PC-9 (cell line): ENCODE data around the gene NDST3. TPM values are rescaled to one million over a fixed set of nuclear protein-coding genes. Genes with fewer than 3 reads are reported as not detected.
A peak's percentile ranks its signal among the peaks of the same experiment; 100 is the strongest.

ENCODE experiments used
- BruUV-seq: library from RNA; stranded (reverse); fragments of 400-500 nt; replicated peaks from 2 replicates; lab custom pipeline; 2021; lab: Mats Ljungman, UMichigan
- CTCF ChIA-PET: fragments of 300-600 bp; sonication (Branson Sonifier 250); formaldehyde crosslinking; loops from one replicate; lab custom pipeline; 2022; ENCODE audit warnings: antibody characterized with exemption; lab: Charles Lee
- POLR2A ChIA-PET: fragments of 300-600 bp; sonication (Branson Sonifier 250); formaldehyde crosslinking; loops from one replicate; lab custom pipeline; 2022; ENCODE audit warnings: antibody characterized with exemption; ENCODE audit not compliant: unreplicated experiment; lab: Charles Lee
- DNase-seq, 2 experiments: peaks; one replicate each; pipeline versions ENCODE4 v3.0.0 to v3.0.0-alpha.2; 2015 to 2022; ENCODE audit warnings: mixed read lengths in 1 of 2
- H2AFZ ChIP-seq: fragments of 200-600 bp; sonication (generic); 2 replicates; pipeline ENCODE4 v1.8.1; 2017; ENCODE audit warnings: antibody characterized with exemption
- H3F3A ChIP-seq: fragments of 200-600 bp; sonication (generic); 2 replicates; pipeline ENCODE4 v1.8.1; 2017; ENCODE audit warnings: antibody characterized with exemption, mild to moderate bottlenecking, low read depth; ENCODE audit not compliant: insufficient read depth
- H3K27ac ChIP-seq: fragments of 200-600 bp; sonication (generic); 2 replicates; pipeline ENCODE4 v1.6.1; 2016; ENCODE audit warnings: mixed run types
- H3K27me3 ChIP-seq: fragments of 200-600 bp; sonication (generic); 2 replicates; pipeline ENCODE4 v1.6.1; 2016; ENCODE audit warnings: low read depth, mixed run types; ENCODE audit not compliant: insufficient read depth
- H3K36me3 ChIP-seq: fragments of 200-600 bp; sonication (generic); 2 replicates; pipeline ENCODE4 v1.6.1; 2016; ENCODE audit warnings: low read depth, mixed run types
- H3K4me1 ChIP-seq: fragments of 200-600 bp; sonication (generic); replicated peaks from 2 replicates; pipeline ENCODE4 v1.6.1; 2016; ENCODE audit warnings: mixed run types; ENCODE audit not compliant: insufficient read depth
- H3K4me2 ChIP-seq: fragments of 200-600 bp; sonication (generic); 2 replicates; pipeline ENCODE4 v1.6.1; 2017; ENCODE audit warnings: mixed run types
- H3K4me3 ChIP-seq: fragments of 200-600 bp; sonication (generic); 2 replicates; pipeline ENCODE4 v1.6.1; 2016; ENCODE audit warnings: mixed run types
- H3K79me2 ChIP-seq: fragments of 200-600 bp; sonication (generic); 2 replicates; pipeline ENCODE4 v1.6.1; 2017; ENCODE audit warnings: low read depth, mixed run types
- H3K9me2 ChIP-seq: fragments of 200-600 bp; sonication (generic); 2 replicates; pipeline ENCODE4 v1.8.1; 2017; ENCODE audit warnings: mild to moderate bottlenecking; ENCODE audit not compliant: insufficient read depth
- H3K9me3 ChIP-seq: fragments of 200-600 bp; sonication (generic); 2 replicates; pipeline ENCODE4 v1.8.1; 2016; ENCODE audit warnings: low read depth; ENCODE audit not compliant: insufficient read depth
- H4K20me1 ChIP-seq: fragments of 200-600 bp; sonication (generic); 2 replicates; pipeline ENCODE4 v1.8.1; 2017; ENCODE audit not compliant: insufficient read depth
- CTCF ChIP-seq: fragments of 200-600 bp; sonication (generic); conservative IDR thresholded peaks from 2 replicates; pipeline ENCODE4 v1.6.1; 2017; ENCODE audit warnings: mixed run types, antibody characterized with exemption, mild to moderate bottlenecking, moderate library complexity
- EZH2 ChIP-seq: fragments of 200-600 bp; sonication (generic); IDR thresholded peaks from 2 replicates; pipeline ENCODE4 v1.8.0; 2017; ENCODE audit warnings: antibody characterized with exemption, low read depth
- intact Hi-C: fragments of 100-400 bp; cut with micrococcal nuclease; formaldehyde crosslinking; loops from one replicate; pipeline ENCODE4 v1.10.0; 2022; ENCODE audit not compliant: unreplicated experiment
- total RNA-seq: library from RNA; stranded (reverse); gene quantifications from 2 replicates; pipeline ENCODE4 v1.2.3, GENCODE V29; 2021

Gene NDST3
- total RNA-seq, 1 experiment from 2014 or later: 0.15 TPM

DNA sequence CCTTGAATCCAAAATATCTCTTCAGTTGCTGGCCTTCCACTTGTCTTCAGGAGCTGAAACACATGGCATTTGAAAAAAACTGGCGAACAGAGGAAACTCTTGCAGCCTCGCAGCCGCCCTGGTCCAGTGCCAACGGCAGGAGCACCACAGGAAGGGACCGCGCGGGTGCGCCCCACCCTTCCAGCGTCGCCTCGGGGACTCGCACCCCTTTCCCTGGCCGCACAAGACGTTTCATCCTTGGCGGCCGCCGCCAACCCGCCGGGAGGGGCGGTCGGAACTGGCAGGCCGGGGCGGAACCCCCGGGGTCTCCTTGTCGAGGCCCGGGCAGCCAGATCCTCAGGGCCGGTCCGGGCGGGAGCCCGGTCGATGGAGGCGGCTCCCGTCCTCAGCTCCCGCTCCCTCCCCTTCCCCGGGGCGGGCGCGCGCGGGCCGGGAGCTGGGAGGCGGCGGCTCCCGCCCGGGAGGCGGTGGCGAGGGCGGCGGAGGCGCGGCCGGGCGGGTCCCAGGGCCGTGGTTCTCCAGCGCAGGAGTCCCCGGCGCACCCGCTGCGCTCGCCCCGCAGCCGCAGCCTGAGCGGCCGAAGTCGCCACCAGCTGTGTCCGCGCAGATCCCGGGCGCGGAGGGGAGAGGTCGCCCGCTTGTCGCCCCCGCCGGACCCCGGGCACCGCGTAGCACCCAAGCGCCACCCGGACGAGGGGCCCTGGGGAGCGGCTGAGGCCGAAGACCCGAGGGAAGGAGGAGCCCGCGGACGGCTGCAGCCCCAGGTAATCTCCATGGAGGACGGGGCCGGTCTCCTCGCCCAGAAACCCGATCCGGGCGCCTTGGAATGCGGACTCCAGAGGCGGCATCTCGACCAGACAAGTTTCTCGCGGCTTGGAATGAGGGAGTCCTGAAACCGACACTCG lies 886 bp upstream of the NDST3 start:
- H2AFZ ChIP-seq: peak overlapping the region; percentile 82
- H3K9me3 ChIP-seq: no peaks in the 10 kb centered on the region
- H3K9me2 ChIP-seq: no peaks in the 10 kb centered on the region
- no TSS peak for BruUV-seq
- no peaks in the 10 kb centered on the region for H3K27me3 ChIP-seq
- CTCF ChIA-PET: interaction anchor here (0.6 kb wide), 1 partner anchor 135 kb away, joined by 4 read pairs; no protein-coding TSS in a partner anchor
- intact Hi-C loops: loop anchor here (1.0 to 10.0 kb wide), 3 partner anchors 455 to 1849 kb away; no protein-coding TSS in a partner anchor
- TF ChIP-seq EZH2: no peak
- TF ChIP-seq CTCF: no peak
- no peaks in the 10 kb centered on the region for H4K20me1 ChIP-seq
- H3K4me2 ChIP-seq: peak overlapping the region; percentile 79
- no peaks in the 10 kb centered on the region for H3K36me3 ChIP-seq
- H3K27ac ChIP-seq: no peak overlapping the region
- peak overlapping the region; percentile 57; the same call in 1 of the 2 replicates for H3K4me3 ChIP-seq
- H3F3A ChIP-seq: no peaks in the 10 kb centered on the region
- POLR2A ChIA-PET: no interaction called here
- no peaks in the 10 kb centered on the region for H3K79me2 ChIP-seq
- DNase-seq: peak in 1 of 2 experiments; percentile 48
- no peaks in the 10 kb centered on the region for H3K4me1 ChIP-seq

DNA sequence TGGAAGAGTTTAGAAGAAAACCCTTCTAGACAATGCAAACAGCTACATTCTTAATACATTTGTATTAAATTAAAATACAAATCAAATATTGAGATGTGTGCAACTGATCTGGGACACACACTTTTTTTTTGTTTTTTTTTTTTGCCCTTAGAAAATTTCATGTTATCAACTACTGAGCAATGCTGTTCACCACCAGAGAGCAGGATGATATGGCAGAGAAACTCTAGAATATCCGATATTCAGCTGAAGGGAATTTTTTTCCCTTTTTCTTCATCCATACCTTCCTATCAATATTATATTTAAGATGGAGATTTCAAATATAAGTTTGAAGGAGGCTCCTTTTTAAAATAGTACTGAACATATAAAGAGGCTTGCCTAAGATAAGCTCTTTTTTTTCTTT lies 1.0 kb downstream of the NDST3 start:
- Histone ChIP-seq H3K4me3 (no peak overlapping the region), H3K79me2 (no peaks in the 10 kb centered on the region), H3K36me3 (no peaks in the 10 kb centered on the region), H4K20me1 (no peaks in the 10 kb centered on the region), H3K27me3 (no peaks in the 10 kb centered on the region), H3F3A (no peaks in the 10 kb centered on the region), H3K9me2 (no peaks in the 10 kb centered on the region), H3K4me1 (no peaks in the 10 kb centered on the region), H3K4me2 (no peak overlapping the region), H2AFZ (no peak overlapping the region), H3K9me3 (no peaks in the 10 kb centered on the region), H3K27ac (no peak overlapping the region)
- intact Hi-C loops: loop anchor here (2.0 to 10.0 kb wide), 2 partner anchors 457 to 1851 kb away; no protein-coding TSS in a partner anchor
- BruUV-seq: no TSS peak
- CTCF ChIA-PET: interaction anchor here (0.6 kb wide), 1 partner anchor 1352 kb away, joined by 4 read pairs; no protein-coding TSS in a partner anchor
- TF ChIP-seq CTCF (no peak), EZH2 (no peak)
- POLR2A ChIA-PET: no interaction called here
- no peak for DNase-seq

DNA sequence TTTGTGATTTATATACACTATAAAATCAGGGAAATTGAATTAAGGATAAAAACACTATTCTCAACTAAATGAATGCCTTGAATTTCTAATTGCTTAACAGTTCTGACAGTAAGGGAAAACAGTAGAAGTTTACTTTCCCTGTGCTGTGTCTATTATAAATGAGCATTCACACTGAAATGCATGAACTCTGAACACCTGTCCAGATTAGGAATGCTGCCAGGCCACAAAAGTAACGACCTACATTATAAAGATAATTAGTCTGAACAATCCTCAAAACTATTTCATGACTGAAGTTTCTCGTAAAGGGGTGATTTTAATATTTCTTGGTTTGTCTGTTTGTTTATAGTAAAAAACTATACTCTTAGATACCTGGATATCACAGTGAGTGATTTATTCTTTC lies 2.0 kb downstream of the NDST3 start:
- ChIA-PET CTCF (no interaction called here), POLR2A (no interaction called here)
- H2AFZ ChIP-seq: no peak overlapping the region
- H3K4me2 ChIP-seq: no peak overlapping the region
- no peaks in the 10 kb centered on the region for H3K36me3 ChIP-seq
- H3K4me3 ChIP-seq: no peak overlapping the region
- no peak for DNase-seq
- intact Hi-C loops: loop anchor here (10.0 kb wide), 1 partner anchor 1852 kb away; no protein-coding TSS in a partner anchor
- BruUV-seq: no TSS peak
- no peak for TF ChIP-seq CTCF
- TF ChIP-seq EZH2: no peak
- H3K27ac ChIP-seq: no peak overlapping the region
- no peaks in the 10 kb centered on the region for H3F3A ChIP-seq
- no peaks in the 10 kb centered on the region for H3K4me1 ChIP-seq
- no peaks in the 10 kb centered on the region for H3K79me2 ChIP-seq
- H3K9me2 ChIP-seq: no peaks in the 10 kb centered on the region
- H3K9me3 ChIP-seq: no peaks in the 10 kb centered on the region
- H3K27me3 ChIP-seq: no peaks in the 10 kb centered on the region
- H4K20me1 ChIP-seq: no peaks in the 10 kb centered on the region
